Subcutaneous abdominal adipose tissue (tissue), 5 donors: ENCODE results near the gene SORCS2.

Experiments used
- H3K27ac ChIP-seq: one replicate; pipeline ENCODE4 v1.7.0; 2013; ENCODE audit warnings: low read depth, mild to moderate bottlenecking, inconsistent platforms, low read length, moderate library complexity
- H3K27me3 ChIP-seq, 5 donors: one replicate each; pipeline ENCODE4 v1.7.0; 2013; ENCODE audit warnings: low read length in 5 of 5, inconsistent platforms in 1 of 5; ENCODE audit not compliant: control insufficient read depth in 5 of 5, insufficient read depth in 4 of 5
- H3K36me3 ChIP-seq, 5 donors: one replicate each; pipeline ENCODE4 v1.7.0; 2013; ENCODE audit warnings: low read length in 5 of 5; ENCODE audit not compliant: control insufficient read depth in 5 of 5, insufficient read depth in 5 of 5
- H3K4me1 ChIP-seq, 5 donors: one replicate each; pipeline ENCODE4 v1.7.0; 2013; ENCODE audit warnings: low read length in 5 of 5, mild to moderate bottlenecking in 3 of 5, moderate library complexity in 1 of 5; ENCODE audit not compliant: control insufficient read depth in 5 of 5, insufficient read depth in 5 of 5
- H3K4me3 ChIP-seq, 5 donors: one replicate each; pipeline ENCODE4 v1.7.0; 2013; ENCODE audit warnings: low read length in 5 of 5, low read depth in 1 of 5
- H3K9ac ChIP-seq, 5 donors: one replicate each; pipeline ENCODE4 v1.7.0; 2013; ENCODE audit warnings: low read length in 5 of 5, mild to moderate bottlenecking in 4 of 5, moderate library complexity in 3 of 5
- H3K9me3 ChIP-seq, 5 donors: one replicate each; pipeline ENCODE4 v1.7.0; 2013; ENCODE audit warnings: low read length in 5 of 5; ENCODE audit not compliant: control insufficient read depth in 5 of 5
- donor health status: healthy.
- donor health status: healthy.
- donor health status: healthy.
- donor health status: healthy.
- donor health status: healthy.

Gene SORCS2

DNA sequence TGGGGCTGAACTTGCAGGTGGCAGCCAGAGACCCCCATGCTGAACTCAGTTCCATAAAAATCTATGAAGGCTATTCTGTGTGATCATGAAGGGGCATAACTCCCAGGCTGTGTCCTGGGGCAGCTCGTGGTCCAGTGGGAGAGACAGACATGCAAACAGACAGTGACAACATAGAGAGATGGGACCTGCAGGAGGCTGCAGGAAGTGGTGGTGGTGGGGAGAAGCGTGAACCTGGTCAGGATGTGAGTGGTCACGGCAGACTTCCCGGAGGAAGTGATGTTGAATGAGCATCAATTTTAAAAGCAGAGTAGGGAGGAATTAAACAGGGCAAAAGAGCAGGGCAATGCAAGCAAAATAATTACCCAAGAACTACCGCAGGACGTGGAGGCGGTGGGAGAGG is 23.2 kb upstream of the SORCS2 start:
- Histone ChIP-seq H3K27me3 (peaks cover 0 to 7% (median 0%) of the 10 kb centered on the region in 5 donors), H3K27ac (no peak overlapping the region), H3K9me3 (no peaks in the 10 kb centered on the region), H3K9ac (no peak overlapping the region), H3K4me3 (no peak overlapping the region), H3K36me3 (no peaks in the 10 kb centered on the region), H3K4me1 (no peaks in the 10 kb centered on the region)

DNA sequence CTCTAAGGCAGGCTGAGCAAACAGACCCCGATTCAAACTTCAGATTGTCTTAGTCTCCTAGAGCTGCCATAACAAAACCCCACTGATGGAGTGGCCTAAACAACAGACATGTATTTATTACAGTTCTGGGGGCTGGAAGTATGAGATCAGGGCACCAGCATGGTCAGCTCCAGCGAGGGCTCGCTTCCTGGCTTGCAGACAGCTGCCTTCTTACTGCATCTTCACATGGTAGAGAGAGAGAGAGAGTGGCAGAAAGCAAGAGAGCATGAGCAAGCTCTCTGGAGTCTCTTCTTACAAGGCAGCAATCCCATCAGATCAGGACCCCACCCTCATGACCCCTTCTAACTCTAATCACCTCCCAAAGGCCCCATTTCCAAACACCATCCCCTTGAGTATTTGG is 22.3 kb upstream of the SORCS2 start:
- peaks cover 0 to 7% (median 0%) of the 10 kb centered on the region in 5 donors for H3K27me3 ChIP-seq
- no peak overlapping the region for H3K4me3 ChIP-seq
- H3K9me3 ChIP-seq, result no peaks in the 10 kb centered on the region
- no peaks in the 10 kb centered on the region for H3K36me3 ChIP-seq
- no peak overlapping the region for H3K9ac ChIP-seq
- H3K4me1 ChIP-seq, result no peaks in the 10 kb centered on the region
- no peak overlapping the region for H3K27ac ChIP-seq

GRCh38 chr4:7171191-7171900 is 21.0 kb upstream of the SORCS2 start:
- Histone ChIP-seq H3K9me3 (no peaks in the 10 kb centered on the region), H3K36me3 (no peaks in the 10 kb centered on the region), H3K4me1 (no peaks in the 10 kb centered on the region)

DNA sequence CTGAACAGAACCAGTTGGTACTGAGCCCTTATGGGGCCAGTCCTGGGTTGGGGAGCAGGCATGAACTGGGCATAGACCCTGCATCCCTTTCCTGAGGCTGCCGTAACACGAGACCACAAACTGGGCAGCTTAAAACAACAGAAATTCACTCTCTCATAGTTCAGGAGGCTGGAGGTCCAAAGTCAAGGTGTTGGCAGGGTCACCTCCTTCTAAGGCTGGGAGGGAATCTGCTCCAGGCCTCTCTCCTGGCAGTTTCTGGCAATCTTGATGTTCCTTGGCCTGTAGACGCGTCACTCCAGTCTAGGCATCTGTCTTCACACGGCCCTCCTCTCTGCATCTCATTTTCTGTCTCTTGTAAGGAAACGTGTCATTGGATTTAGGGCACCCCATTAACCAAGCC is 19.8 kb upstream of the SORCS2 start:
- no peaks in the 10 kb centered on the region for H3K4me1 ChIP-seq
- no peak overlapping the region for H3K27ac ChIP-seq
- H3K27me3 ChIP-seq, result peaks cover 0 to 7% (median 0%) of the 10 kb centered on the region in 5 donors
- H3K9me3 ChIP-seq, result no peaks in the 10 kb centered on the region
- no peak overlapping the region for H3K4me3 ChIP-seq
- H3K36me3 ChIP-seq, result no peaks in the 10 kb centered on the region
- H3K9ac ChIP-seq, result no peak overlapping the region

More at GRCh38 chr4:7171191-7171900, 21.0 kb upstream of the SORCS2 start:
- no peak overlapping the region for H3K4me3 ChIP-seq
- no peak overlapping the region for H3K27ac ChIP-seq
- peaks cover 0 to 7% (median 0%) of the 10 kb centered on the region in 5 donors for H3K27me3 ChIP-seq
- H3K9ac ChIP-seq, result no peak overlapping the region

DNA sequence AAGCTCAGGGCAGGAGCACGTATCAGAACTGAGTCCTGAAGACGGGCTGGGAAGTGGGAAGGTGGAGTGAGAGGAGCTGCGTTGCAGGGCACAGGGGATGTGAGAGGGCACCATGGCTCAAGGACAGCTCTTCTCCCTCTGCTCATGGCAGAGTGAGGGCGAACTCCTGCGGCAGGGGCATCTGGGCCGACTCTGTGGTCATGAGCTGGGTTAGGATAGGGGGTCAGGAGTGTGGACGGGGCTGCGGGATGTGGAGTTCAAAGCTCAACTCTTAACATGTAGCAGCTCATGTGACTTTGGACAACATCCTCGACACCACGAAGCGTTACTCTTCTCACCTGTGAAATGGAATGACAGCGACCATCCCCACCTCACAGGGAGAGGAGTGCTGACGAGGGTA is 19.4 kb upstream of the SORCS2 start:
- H3K9ac ChIP-seq, result no peak overlapping the region
- no peak overlapping the region for H3K4me3 ChIP-seq
- no peaks in the 10 kb centered on the region for H3K9me3 ChIP-seq
- no peak overlapping the region for H3K27ac ChIP-seq
- peaks cover 0 to 6% (median 0%) of the 10 kb centered on the region in 5 donors for H3K27me3 ChIP-seq
- no peaks in the 10 kb centered on the region for H3K36me3 ChIP-seq
- no peaks in the 10 kb centered on the region for H3K4me1 ChIP-seq

DNA sequence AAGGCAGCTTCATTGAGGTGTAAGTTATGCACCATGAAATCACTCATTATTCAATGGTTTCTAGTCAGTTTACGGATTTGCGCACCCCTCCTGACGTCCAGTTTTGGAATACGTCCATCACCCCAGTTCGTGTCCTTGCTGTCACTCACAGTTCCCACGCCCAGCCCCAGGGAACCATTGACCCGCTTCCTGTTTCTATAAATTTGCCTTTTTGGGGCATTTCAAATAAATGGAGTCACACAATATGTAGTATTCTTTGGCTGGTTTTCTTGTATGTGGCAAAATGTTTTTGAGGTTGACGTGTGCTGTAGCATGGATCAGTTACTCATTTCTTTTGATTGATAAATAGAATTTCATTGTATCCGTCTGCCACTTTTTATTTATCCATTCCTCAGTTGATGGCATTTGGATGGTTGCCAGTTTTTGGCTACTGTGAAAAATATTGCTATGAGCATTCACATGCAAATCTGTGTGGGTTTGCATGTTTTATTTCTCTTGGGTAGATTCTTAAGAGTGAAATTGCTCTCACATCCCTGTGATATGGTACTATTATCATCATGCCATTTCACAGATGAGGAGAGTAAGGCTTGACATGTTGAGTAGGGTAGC is 18.4 kb upstream of the SORCS2 start:
- Histone ChIP-seq H3K27me3 (peaks cover 0 to 3% (median 0%) of the 10 kb centered on the region in 5 donors), H3K4me1 (no peaks in the 10 kb centered on the region), H3K27ac (no peak overlapping the region), H3K36me3 (no peaks in the 10 kb centered on the region), H3K4me3 (no peak overlapping the region), H3K9me3 (peaks cover 0 to 2% (median 1%) of the 10 kb centered on the region in 5 donors), H3K9ac (no peak overlapping the region)

GRCh38 chr4:7179158-7179557 is 13.2 kb upstream of the SORCS2 start:
- H3K9me3 ChIP-seq, result peaks cover 3 to 10% (median 6%) of the 10 kb centered on the region in 5 donors

GRCh38 chr4:7180938-7181337 is 11.4 kb upstream of the SORCS2 start:
- Histone ChIP-seq H3K36me3 (no peaks in the 10 kb centered on the region), H3K9me3 (peaks cover 3 to 10% (median 6%) of the 10 kb centered on the region in 5 donors), H3K4me3 (no peak overlapping the region)

More at GRCh38 chr4:7179158-7179557, 13.2 kb upstream of the SORCS2 start:
- Histone ChIP-seq H3K4me1 (no peaks in the 10 kb centered on the region), H3K27me3 (no peaks in the 10 kb centered on the region), H3K9ac (no peak overlapping the region), H3K27ac (no peak overlapping the region), H3K36me3 (no peaks in the 10 kb centered on the region), H3K4me3 (no peak overlapping the region)

DNA sequence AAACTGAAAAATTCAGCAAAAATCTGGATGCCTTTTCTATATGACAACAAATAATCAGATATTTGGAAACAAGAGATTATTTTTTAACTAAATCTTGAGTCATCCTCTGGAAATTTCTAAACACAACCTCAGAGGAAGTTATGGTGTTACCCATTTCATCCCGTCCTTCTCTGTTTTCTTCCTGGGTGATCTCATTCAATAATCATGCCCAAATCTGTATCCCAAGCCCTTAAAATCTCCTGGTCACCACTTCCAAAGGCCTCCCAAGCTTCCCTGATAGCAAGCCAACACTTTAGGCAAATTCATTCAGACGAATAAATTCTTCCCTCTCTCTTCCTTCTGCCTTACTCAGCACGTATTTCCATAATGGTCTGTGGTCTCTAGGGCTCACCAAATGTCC is 9.7 kb upstream of the SORCS2 start:
- Histone ChIP-seq H3K9ac (no peak overlapping the region), H3K4me3 (no peak overlapping the region), H3K4me1 (no peaks in the 10 kb centered on the region), H3K27ac (no peak overlapping the region), H3K27me3 (peaks cover 0 to 14% (median 7%) of the 10 kb centered on the region in 5 donors), H3K36me3 (no peaks in the 10 kb centered on the region), H3K9me3 (peaks cover 3 to 10% (median 6%) of the 10 kb centered on the region in 5 donors)

More at GRCh38 chr4:7180938-7181337, 11.4 kb upstream of the SORCS2 start:
- Histone ChIP-seq H3K9ac (no peak overlapping the region), H3K27ac (no peak overlapping the region), H3K4me1 (no peaks in the 10 kb centered on the region), H3K27me3 (no peaks in the 10 kb centered on the region)

DNA sequence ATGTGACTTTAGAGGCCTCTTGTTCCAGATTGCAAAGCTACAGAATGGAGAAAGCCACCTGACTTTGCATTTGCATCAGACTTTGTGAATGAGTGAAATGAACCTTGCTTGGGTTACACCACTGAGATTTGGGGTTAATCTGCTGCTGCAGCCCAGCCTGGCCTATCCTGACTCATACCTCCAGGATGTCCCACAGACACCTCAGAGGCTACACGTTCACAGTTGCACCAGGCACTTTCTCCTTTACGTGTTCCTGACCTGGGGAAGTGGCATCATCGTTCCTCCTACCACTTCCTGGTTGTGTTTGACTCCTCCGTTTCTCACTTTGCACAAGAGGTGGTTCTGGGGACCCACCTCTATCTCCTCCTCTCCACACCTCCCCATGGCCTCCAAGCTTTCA is 9.2 kb upstream of the SORCS2 start:
- peaks cover 3 to 10% (median 6%) of the 10 kb centered on the region in 5 donors for H3K9me3 ChIP-seq
- no peak overlapping the region for H3K27ac ChIP-seq
- no peaks in the 10 kb centered on the region for H3K4me1 ChIP-seq
- H3K9ac ChIP-seq, result no peak overlapping the region
- H3K4me3 ChIP-seq, result no peak overlapping the region
- H3K27me3 ChIP-seq, result peaks cover under 1 to 18% (median 10%) of the 10 kb centered on the region in 5 donors
- no peaks in the 10 kb centered on the region for H3K36me3 ChIP-seq
